Measurements from ENCODE around the gene MYO15A.

GRCh38 chr17:18185832-18186626 is 77.5 kb downstream of the MYO15A start:
- TF ChIP-seq CTCF (conservative IDR thresholded peaks at IDR 0.05; ENCODE audit: low read depth, low read length), result no peak
- no peak for TF ChIP-seq EZH2 (IDR thresholded peaks at IDR 0.05; ENCODE audit: borderline replicate concordance, low read depth, low read length, poor library complexity, severe bottlenecking)
